ENCODE measurements around the gene NOD2. TPM values are rescaled to one million over a fixed set of nuclear protein-coding genes. Genes with fewer than 3 reads are reported as not detected.
A peak's percentile ranks its signal among the peaks of the same experiment; 100 is the strongest.

Gene NOD2
- total RNA-seq, 1 donor from 2014 or later, result 8.3 TPM

DNA sequence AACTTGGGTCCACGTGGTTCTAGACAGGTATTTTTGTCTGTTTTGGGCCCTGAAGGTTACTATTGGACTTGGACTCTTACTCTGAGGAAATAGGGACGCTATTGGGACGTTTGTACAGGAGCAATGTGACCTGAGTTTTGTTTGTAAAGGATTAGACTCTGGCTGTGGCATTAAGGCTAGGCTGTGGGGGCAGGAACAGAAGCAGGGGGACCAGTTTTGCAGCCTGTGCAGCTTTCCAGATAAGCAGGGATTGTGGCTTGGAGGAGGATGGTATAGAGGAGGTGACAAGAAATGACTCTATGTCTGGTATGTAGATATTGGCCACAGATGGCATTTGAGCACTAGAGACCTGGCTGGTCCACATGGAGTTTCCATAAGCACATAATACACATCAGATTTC, 12.8 kb downstream of the NOD2 start:
- H3K27ac Mint-ChIP-seq, result no peak overlapping the region
- H3K36me3 Mint-ChIP-seq (ENCODE audit: low read depth), result peaks cover 55% of the 10 kb centered on the region
- intact Hi-C loops (cut with micrococcal nuclease), result no loop called here
- H3K9me3 Mint-ChIP-seq, result peaks cover 30% of the 10 kb centered on the region
- no peak overlapping the region for H3K4me3 Mint-ChIP-seq
- no peak for DNase-seq
- H3K27me3 Mint-ChIP-seq, result no peaks in the 10 kb centered on the region
- H3K4me1 Mint-ChIP-seq, result peaks cover 46% of the 10 kb centered on the region

- H3K4me3 Mint-ChIP-seq, result peak overlapping the region; percentile 46
- peaks cover 47% of the 10 kb centered on the region for H3K4me1 Mint-ChIP-seq
- intact Hi-C loops (cut with micrococcal nuclease), result loop anchor here (1.0 to 2.0 kb wide), 2 partner anchors 10 to 32 kb away; no protein-coding TSS in a partner anchor
- H3K27ac Mint-ChIP-seq, result peak overlapping the region; percentile 76
- H3K27me3 Mint-ChIP-seq, result no peaks in the 10 kb centered on the region
- peaks cover 47% of the 10 kb centered on the region for H3K36me3 Mint-ChIP-seq (ENCODE audit: low read depth)
- DNase-seq, result no peak
- peaks cover 25% of the 10 kb centered on the region for H3K9me3 Mint-ChIP-seq
Observed at GRCh38 chr16:50708373-50709060, 15.1 kb downstream of the NOD2 start.

GRCh38 chr16:50709061-50709684, 15.8 kb downstream of the NOD2 start:
- peaks cover 19% of the 10 kb centered on the region for H3K9me3 Mint-ChIP-seq
- peaks cover 48% of the 10 kb centered on the region for H3K4me1 Mint-ChIP-seq
- H3K36me3 Mint-ChIP-seq (ENCODE audit: low read depth), result peaks cover 40% of the 10 kb centered on the region
- intact Hi-C loops (cut with micrococcal nuclease), result loop anchor here (2.0 kb wide), 1 partner anchor 32 kb away; no protein-coding TSS in a partner anchor
- peak overlapping the region; percentile 46 for H3K4me3 Mint-ChIP-seq
- no peak for DNase-seq
- no peaks in the 10 kb centered on the region for H3K27me3 Mint-ChIP-seq
- peak overlapping the region; percentile 76 for H3K27ac Mint-ChIP-seq

GRCh38 chr16:50709980-50710379, 16.6 kb downstream of the NOD2 start:
- DNase-seq, result no peak
- Mint-ChIP-seq H3K27me3 (no peaks in the 10 kb centered on the region), H3K36me3 (ENCODE audit: low read depth) (peaks cover 35% of the 10 kb centered on the region), H3K27ac (peak overlapping the region; percentile 72), H3K4me1 (peaks cover 49% of the 10 kb centered on the region), H3K4me3 (peak overlapping the region; percentile 14), H3K9me3 (peaks cover 15% of the 10 kb centered on the region)
- intact Hi-C loops (cut with micrococcal nuclease), result loop anchor here (2.0 kb wide), 1 partner anchor 31 kb away; no protein-coding TSS in a partner anchor

GRCh38 chr16:50711040-50711439, 17.6 kb downstream of the NOD2 start:
- Mint-ChIP-seq H3K4me1 (peaks cover 42% of the 10 kb centered on the region), H3K4me3 (no peak overlapping the region), H3K9me3 (peaks cover 11% of the 10 kb centered on the region), H3K27me3 (no peaks in the 10 kb centered on the region), H3K36me3 (ENCODE audit: low read depth) (peaks cover 26% of the 10 kb centered on the region), H3K27ac (no peak overlapping the region)
- DNase-seq, result no peak
- intact Hi-C loops (cut with micrococcal nuclease), result no loop called here

- Mint-ChIP-seq H3K4me1 (peaks cover 41% of the 10 kb centered on the region), H3K9me3 (peaks cover 11% of the 10 kb centered on the region), H3K36me3 (ENCODE audit: low read depth) (peaks cover 26% of the 10 kb centered on the region), H3K27ac (no peak overlapping the region), H3K4me3 (no peak overlapping the region), H3K27me3 (no peaks in the 10 kb centered on the region)
- intact Hi-C loops (cut with micrococcal nuclease), result no loop called here
- DNase-seq, result no peak
Observed at GRCh38 chr16:50711862-50712559, 18.6 kb downstream of the NOD2 start.

DNA sequence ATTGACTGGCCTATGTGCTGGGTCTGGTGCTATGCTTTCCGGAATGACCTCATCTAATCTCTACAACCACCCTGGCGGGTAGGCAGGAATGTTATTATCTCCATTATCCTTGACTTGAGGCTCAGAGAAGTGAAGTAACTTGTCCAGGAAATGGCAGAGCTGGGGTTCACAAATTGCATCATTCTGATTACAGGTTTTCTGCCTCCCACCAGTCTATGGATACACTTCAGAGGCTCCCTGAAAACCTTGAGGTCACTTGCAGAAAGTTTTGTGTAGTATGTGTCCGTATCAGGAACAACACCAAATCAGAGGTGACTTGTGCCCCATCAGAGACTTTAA, 19.1 kb downstream of the NOD2 start:
- peak overlapping the region; percentile 22 for H3K27ac Mint-ChIP-seq
- peaks cover 21% of the 10 kb centered on the region for H3K36me3 Mint-ChIP-seq (ENCODE audit: low read depth)
- H3K4me1 Mint-ChIP-seq, result peaks cover 36% of the 10 kb centered on the region
- no peak overlapping the region for H3K4me3 Mint-ChIP-seq
- DNase-seq, result no peak
- no peaks in the 10 kb centered on the region for H3K27me3 Mint-ChIP-seq
- intact Hi-C loops (cut with micrococcal nuclease), result no loop called here
- peaks cover 11% of the 10 kb centered on the region for H3K9me3 Mint-ChIP-seq

DNA sequence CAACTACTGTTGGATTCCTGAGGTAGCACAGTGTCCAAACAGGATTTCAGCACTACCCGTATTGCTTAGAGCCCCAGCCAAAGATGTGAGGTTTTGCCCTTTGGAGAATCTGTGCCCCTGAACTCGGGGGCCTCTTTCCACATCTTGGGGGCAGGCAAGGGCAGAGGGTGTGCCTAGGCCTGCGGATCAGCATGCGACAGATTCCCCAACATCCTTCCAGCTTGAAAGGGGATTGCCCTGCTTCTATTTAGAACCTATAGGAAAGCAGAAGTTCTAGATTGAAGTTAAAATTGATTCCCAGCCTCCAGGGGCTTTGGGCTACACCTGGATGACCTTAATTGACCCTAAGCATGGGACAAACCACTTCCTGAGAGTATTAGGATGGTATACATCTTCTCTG, 19.6 kb downstream of the NOD2 start:
- peaks cover 18% of the 10 kb centered on the region for H3K36me3 Mint-ChIP-seq (ENCODE audit: low read depth)
- H3K4me3 Mint-ChIP-seq, result no peak overlapping the region
- intact Hi-C loops (cut with micrococcal nuclease), result no loop called here
- peaks cover 7% of the 10 kb centered on the region for H3K9me3 Mint-ChIP-seq
- no peak for DNase-seq
- H3K27ac Mint-ChIP-seq, result no peak overlapping the region
- no peaks in the 10 kb centered on the region for H3K27me3 Mint-ChIP-seq
- H3K4me1 Mint-ChIP-seq, result peaks cover 32% of the 10 kb centered on the region

GRCh38 chr16:50717091-50717490, 23.7 kb downstream of the NOD2 start:
- H3K4me1 Mint-ChIP-seq, result peaks cover 31% of the 10 kb centered on the region
- H3K27ac Mint-ChIP-seq, result no peak overlapping the region
- no peaks in the 10 kb centered on the region for H3K9me3 Mint-ChIP-seq
- intact Hi-C loops (cut with micrococcal nuclease), result no loop called here
- DNase-seq, result no peak
- no peaks in the 10 kb centered on the region for H3K27me3 Mint-ChIP-seq
- no peak overlapping the region for H3K4me3 Mint-ChIP-seq
- peaks cover 14% of the 10 kb centered on the region for H3K36me3 Mint-ChIP-seq (ENCODE audit: low read depth)

DNA sequence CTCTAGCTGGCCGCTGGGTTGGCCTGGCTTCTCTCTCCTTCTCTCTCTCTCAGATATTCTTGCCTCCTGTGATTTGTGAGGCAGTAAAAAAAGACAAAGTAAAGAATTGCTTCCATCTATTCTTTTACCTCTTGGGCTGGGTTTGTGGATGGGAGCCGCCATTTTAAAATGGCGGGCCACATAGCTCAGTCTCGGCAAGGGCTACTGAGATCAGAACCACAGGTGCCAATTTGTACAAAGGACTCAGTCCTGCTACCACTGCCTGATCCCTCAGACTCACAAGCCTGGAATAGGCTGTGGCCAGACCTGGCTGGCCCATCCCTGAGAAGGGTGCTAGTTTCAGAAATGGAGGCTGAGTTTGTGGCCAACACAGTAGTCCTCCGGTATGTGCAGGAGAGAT, 24.1 kb downstream of the NOD2 start:
- no peak for DNase-seq
- H3K27ac Mint-ChIP-seq, result no peak overlapping the region
- H3K27me3 Mint-ChIP-seq, result no peaks in the 10 kb centered on the region
- H3K36me3 Mint-ChIP-seq (ENCODE audit: low read depth), result peaks cover 15% of the 10 kb centered on the region
- H3K4me1 Mint-ChIP-seq, result peaks cover 32% of the 10 kb centered on the region
- intact Hi-C loops (cut with micrococcal nuclease), result no loop called here
- no peak overlapping the region for H3K4me3 Mint-ChIP-seq
- no peaks in the 10 kb centered on the region for H3K9me3 Mint-ChIP-seq

DNA sequence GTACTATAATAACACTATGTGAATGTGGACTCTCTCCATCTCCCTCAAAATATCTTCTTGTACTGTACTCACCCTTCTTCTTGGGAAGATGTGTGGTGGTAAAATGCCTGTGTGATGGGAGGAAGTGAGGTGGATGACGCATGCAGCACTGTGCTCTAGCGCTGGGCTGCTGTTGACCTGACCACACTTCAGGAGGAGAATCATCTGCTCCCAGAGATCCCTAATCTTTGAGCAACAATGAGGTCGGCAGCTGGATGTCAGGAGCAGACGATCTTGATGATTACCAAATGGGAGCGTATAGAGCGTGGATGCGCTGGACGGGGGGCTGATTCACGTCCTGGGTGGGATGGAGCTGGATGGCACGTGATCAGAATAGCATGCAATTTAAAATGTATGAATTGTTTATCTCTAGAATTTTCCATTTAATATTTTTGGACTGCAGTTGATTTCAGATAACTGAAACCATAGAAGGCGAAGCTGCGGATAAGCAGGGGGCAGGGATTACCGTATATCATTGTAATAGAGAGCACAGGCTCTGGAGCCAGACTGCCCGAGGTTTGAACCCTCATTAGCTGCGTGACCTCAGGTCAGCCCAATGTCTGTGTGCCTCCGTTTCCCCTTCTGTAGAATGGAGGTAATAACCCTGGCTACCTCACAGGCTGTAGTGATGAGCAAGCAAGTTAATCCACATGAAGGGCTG, 24.8 kb downstream of the NOD2 start:
- Mint-ChIP-seq H3K27ac (no peak overlapping the region), H3K4me3 (no peak overlapping the region), H3K9me3 (peaks cover 2% of the 10 kb centered on the region), H3K36me3 (ENCODE audit: low read depth) (peaks cover 21% of the 10 kb centered on the region), H3K27me3 (no peaks in the 10 kb centered on the region), H3K4me1 (peaks cover 32% of the 10 kb centered on the region)
- intact Hi-C loops (cut with micrococcal nuclease), result no loop called here
- no peak for DNase-seq

GRCh38 chr16:50718761-50719400, 25.5 kb downstream of the NOD2 start:
- H3K27me3 Mint-ChIP-seq, result no peaks in the 10 kb centered on the region
- DNase-seq, result no peak
- peaks cover 9% of the 10 kb centered on the region for H3K9me3 Mint-ChIP-seq
- H3K4me1 Mint-ChIP-seq, result peaks cover 32% of the 10 kb centered on the region
- peaks cover 27% of the 10 kb centered on the region for H3K36me3 Mint-ChIP-seq (ENCODE audit: low read depth)
- H3K4me3 Mint-ChIP-seq, result no peak overlapping the region
- H3K27ac Mint-ChIP-seq, result peak overlapping the region; percentile 46
- intact Hi-C loops (cut with micrococcal nuclease), result no loop called here
